Measurements from ENCODE around the gene RANBP9.

DNA sequence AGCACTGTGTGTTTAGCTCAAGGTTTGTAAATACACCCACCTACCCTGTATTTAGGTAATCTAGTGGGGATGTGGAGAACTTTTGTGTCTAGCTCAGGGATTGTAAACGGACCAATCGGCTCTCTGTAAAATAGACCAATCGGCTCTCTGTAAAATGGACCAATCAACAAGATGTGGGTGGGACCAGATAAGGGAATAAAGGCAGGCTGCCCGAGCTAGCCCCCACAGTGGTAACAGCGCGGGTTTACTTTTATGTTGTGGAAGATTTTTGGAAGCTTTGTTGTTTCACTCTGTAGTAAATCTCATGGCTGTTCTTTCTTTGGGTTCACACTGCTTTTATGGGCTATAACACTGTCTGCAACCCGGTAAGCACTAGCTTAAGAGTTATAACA, 32.1 kb upstream of the RANBP9 start:
- TF ChIP-seq, protein P1, sequence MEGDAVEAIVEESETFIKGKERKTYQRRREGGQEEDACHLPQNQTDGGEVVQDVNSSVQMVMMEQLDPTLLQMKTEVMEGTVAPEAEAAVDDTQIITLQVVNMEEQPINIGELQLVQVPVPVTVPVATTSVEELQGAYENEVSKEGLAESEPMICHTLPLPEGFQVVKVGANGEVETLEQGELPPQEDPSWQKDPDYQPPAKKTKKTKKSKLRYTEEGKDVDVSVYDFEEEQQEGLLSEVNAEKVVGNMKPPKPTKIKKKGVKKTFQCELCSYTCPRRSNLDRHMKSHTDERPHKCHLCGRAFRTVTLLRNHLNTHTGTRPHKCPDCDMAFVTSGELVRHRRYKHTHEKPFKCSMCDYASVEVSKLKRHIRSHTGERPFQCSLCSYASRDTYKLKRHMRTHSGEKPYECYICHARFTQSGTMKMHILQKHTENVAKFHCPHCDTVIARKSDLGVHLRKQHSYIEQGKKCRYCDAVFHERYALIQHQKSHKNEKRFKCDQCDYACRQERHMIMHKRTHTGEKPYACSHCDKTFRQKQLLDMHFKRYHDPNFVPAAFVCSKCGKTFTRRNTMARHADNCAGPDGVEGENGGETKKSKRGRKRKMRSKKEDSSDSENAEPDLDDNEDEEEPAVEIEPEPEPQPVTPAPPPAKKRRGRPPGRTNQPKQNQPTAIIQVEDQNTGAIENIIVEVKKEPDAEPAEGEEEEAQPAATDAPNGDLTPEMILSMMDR (IDR thresholded peaks at IDR 0.05), result no peak
- TF ChIP-seq POLR2A (IDR thresholded peaks at IDR 0.05) (no peak), POLR2AphosphoS5 (IDR thresholded peaks at IDR 0.05) (no peak)
